Medulla oblongata (tissue), 1 donor: Measurements from ENCODE around the gene CHEK1.
"Not testable (repeated sequence)": the region's sequence is repeated elsewhere in the genome, so short reads cannot be mapped to it uniquely, and the experiment has no call there.

Experiments used
- DNase-seq: peaks from one replicate; pipeline ENCODE4 v3.0.0-alpha.2; 2015; ENCODE audit errors: extremely low spot score

Gene CHEK1

GRCh38 chr11:125624756-125625213 is at the start of gene CHEK1:
Gene CHEK1 (plus strand): TSS chr11:125625163. CDS start chr11:125626769, 1,606 bp downstream.
- no peak for DNase-seq

GRCh38 chr11:125577181-125577580 is 47.8 kb upstream of the CHEK1 start:
- DNase-seq, result not testable (repeated sequence)

GRCh38 chr11:125578783-125579182 is 46.2 kb upstream of the CHEK1 start:
- no peak for DNase-seq

GRCh38 chr11:125579811-125580210 is 45.2 kb upstream of the CHEK1 start:
- DNase-seq, result no peak

GRCh38 chr11:125583496-125583895 is 41.5 kb upstream of the CHEK1 start:
- peak; percentile 53 for DNase-seq

GRCh38 chr11:125585487-125585886 is 39.5 kb upstream of the CHEK1 start:
- no peak for DNase-seq

- no peak for DNase-seq
Observed at GRCh38 chr11:125586623-125587022, 38.3 kb upstream of the CHEK1 start.

- no peak for DNase-seq
Observed at GRCh38 chr11:125587480-125587879, 37.5 kb upstream of the CHEK1 start.

- DNase-seq, result no peak
Observed at GRCh38 chr11:125588505-125588904, 36.5 kb upstream of the CHEK1 start.

GRCh38 chr11:125591649-125592304 is 33.2 kb upstream of the CHEK1 start:
- peak; percentile 38 for DNase-seq

- peak; percentile 100 for DNase-seq
Observed at GRCh38 chr11:125592305-125593113, 32.5 kb upstream of the CHEK1 start, which contains the start of gene STT3A. Gene STT3A (plus strand): TSS chr11:125592852. CDS start chr11:125595916, 3,064 bp downstream.

- DNase-seq, result no peak
Observed at GRCh38 chr11:125593114-125593820, 31.7 kb upstream of the CHEK1 start.

GRCh38 chr11:125594958-125595357 is 30.0 kb upstream of the CHEK1 start:
- DNase-seq, result no peak

GRCh38 chr11:125600663-125601062 is 24.3 kb upstream of the CHEK1 start:
- DNase-seq, result no peak

GRCh38 chr11:125603207-125603606 is 21.8 kb upstream of the CHEK1 start:
- no peak for DNase-seq

- no peak for DNase-seq
Observed at GRCh38 chr11:125605417-125605816, 19.5 kb upstream of the CHEK1 start.

GRCh38 chr11:125609545-125609944 is 15.4 kb upstream of the CHEK1 start:
- no peak for DNase-seq

- DNase-seq, result no peak
Observed at GRCh38 chr11:125618383-125618782, 6.6 kb upstream of the CHEK1 start.

- no peak for DNase-seq
Observed at GRCh38 chr11:125621995-125622394, 3.0 kb upstream of the CHEK1 start.

- DNase-seq, result no peak
Observed at GRCh38 chr11:125623064-125623463, 1.9 kb upstream of the CHEK1 start.

GRCh38 chr11:125625225-125625629 is 264 bp downstream of the CHEK1 start:
- DNase-seq, result no peak

GRCh38 chr11:125625630-125626287 is 796 bp downstream of the CHEK1 start:
- peak; percentile 87 for DNase-seq
